ENCODE data around the gene AOPEP.

DNA sequence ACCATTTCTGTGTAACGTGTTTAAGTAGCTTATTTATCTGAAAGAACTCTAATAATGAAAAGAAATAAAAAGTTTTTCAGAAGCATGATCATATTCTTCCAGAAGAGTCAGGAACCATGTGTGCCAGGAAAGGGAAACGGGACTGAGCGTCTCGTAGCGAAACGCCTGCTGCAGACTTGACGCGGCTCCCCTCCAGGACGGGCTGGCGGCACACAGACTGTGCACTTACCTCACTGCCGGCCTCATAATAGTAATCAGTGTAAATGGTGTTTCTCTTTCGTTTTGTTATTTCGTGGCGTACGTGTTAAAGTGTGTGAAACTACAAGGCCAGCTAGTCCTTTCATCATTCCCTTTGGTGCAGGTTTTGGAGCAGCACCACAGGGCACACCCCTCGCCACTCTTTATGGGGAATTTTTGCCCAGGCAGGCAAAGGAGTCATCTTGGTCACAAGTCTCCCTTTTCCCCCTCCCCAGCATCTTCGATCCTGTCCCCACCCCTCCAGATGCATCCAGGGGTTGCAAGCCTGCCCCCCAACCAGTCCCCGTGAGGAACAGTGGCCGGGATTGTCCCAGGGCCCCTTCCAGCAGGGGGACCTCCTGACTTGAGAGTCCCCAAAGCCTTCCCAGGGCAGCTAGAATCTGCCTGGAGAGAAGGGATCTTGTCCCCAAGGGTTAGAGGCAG lies 357.9 kb downstream of the AOPEP start:
- TF ChIP-seq, protein P1, sequence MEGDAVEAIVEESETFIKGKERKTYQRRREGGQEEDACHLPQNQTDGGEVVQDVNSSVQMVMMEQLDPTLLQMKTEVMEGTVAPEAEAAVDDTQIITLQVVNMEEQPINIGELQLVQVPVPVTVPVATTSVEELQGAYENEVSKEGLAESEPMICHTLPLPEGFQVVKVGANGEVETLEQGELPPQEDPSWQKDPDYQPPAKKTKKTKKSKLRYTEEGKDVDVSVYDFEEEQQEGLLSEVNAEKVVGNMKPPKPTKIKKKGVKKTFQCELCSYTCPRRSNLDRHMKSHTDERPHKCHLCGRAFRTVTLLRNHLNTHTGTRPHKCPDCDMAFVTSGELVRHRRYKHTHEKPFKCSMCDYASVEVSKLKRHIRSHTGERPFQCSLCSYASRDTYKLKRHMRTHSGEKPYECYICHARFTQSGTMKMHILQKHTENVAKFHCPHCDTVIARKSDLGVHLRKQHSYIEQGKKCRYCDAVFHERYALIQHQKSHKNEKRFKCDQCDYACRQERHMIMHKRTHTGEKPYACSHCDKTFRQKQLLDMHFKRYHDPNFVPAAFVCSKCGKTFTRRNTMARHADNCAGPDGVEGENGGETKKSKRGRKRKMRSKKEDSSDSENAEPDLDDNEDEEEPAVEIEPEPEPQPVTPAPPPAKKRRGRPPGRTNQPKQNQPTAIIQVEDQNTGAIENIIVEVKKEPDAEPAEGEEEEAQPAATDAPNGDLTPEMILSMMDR (IDR thresholded peaks at IDR 0.05): no peak
- TF ChIP-seq POLR2A (IDR thresholded peaks at IDR 0.05): no peak

Measured in thyroid gland (tissue), 4 donors.